ENCODE data around the gene SLC2A2. TPM values are rescaled to one million over a fixed set of nuclear protein-coding genes. Genes with fewer than 3 reads are reported as not detected.

SLC2A2 gene
- total RNA-seq, 3 donors from 2014 or later, result not detected

DNA sequence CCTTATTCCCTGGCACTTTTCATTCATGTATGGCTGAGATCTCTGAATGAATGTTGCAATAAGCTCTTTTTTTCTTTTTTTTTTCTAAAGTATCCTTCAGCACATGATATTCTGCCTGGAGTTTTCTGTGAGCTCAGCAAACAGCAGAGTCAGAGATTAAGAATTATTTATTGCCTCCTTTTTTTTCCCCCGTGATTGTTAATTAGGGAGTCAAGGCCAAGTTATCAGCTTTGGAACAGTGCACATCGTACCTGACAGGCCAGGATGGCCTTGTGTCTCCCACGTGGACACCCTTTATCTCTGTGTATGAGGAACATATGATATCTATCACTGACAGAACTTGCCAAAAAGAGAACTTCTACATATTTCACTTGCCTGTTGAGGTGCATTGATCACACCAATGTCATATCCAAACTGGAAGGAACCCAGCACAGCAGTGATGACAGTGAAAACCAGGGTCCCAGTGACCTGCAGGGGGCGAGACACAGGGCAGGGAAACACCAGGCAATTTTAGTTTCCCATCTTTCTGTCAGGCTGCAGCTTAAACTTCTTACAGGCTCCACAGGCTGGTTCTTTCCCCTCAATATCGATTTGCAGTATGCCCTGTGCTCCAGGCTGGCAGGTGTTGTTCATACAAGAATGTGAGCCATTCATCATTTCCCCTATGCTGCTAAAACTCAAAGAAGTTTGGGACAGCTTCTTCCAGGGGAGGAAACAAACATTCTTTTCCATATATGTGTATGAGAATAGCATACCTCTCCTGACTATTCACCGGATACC is 8.2 kb downstream of the SLC2A2 start:
- Histone ChIP-seq H3K27ac (no peak overlapping the region), H3K9me3 (no peaks in the 10 kb centered on the region), H3K4me3 (no peak overlapping the region), H3K27me3 (no peaks in the 10 kb centered on the region), H3K4me1 (no peaks in the 10 kb centered on the region), H3K36me3 (no peaks in the 10 kb centered on the region)
- intact Hi-C loops (cut with DNase I; ENCODE audit: low total_unique reads), result no loop called here
- no peak for DNase-seq (ENCODE audit: low spot score in 2 of 2)
- TF ChIP-seq, protein P1, sequence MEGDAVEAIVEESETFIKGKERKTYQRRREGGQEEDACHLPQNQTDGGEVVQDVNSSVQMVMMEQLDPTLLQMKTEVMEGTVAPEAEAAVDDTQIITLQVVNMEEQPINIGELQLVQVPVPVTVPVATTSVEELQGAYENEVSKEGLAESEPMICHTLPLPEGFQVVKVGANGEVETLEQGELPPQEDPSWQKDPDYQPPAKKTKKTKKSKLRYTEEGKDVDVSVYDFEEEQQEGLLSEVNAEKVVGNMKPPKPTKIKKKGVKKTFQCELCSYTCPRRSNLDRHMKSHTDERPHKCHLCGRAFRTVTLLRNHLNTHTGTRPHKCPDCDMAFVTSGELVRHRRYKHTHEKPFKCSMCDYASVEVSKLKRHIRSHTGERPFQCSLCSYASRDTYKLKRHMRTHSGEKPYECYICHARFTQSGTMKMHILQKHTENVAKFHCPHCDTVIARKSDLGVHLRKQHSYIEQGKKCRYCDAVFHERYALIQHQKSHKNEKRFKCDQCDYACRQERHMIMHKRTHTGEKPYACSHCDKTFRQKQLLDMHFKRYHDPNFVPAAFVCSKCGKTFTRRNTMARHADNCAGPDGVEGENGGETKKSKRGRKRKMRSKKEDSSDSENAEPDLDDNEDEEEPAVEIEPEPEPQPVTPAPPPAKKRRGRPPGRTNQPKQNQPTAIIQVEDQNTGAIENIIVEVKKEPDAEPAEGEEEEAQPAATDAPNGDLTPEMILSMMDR (IDR thresholded peaks at IDR 0.05), result no peak
- no peak for TF ChIP-seq POLR2A (IDR thresholded peaks at IDR 0.05)
- TF ChIP-seq POLR2AphosphoS5 (IDR thresholded peaks at IDR 0.05), result no peak

DNA sequence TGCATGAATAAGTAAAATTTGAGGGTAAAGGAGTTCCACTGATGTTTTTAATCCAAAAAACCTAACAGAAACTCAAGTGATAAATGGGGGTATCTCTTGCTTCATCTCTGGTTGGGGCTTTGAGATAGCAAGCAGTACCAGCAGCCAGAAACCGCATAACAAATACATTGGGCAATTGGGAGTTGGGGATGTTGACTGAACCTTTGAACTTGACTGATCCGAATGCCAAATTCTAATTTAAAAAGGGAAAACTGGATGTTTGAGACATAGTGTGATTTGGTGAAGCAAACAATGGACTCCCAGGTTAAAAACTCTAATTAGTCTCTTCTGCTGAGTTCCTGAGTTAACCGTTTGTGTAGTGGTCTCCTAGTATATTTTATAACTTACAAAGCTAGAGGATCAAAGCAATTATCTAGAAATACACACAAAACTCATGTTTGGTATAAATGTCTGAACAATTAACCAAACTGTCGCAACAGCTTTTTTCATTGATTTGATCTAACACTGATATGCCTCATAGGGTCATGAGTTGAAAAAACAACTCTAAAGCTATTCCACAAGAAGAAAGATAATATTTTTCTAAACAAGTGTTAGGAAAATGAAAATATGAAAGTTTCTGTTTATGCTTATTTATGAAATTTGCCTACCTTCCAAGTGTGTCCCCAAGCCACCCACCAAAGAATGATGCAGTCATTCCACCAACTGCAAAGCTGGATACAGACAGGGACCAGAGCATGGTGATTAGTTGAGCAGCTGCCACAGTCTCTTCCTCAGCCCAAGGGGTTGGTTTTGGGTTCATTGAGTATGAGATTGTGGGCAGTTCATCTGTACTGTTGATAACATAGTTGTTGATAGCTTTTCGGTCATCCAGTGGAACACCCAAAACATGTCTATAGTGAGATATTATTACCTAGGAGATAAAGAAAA is 12.4 kb downstream of the SLC2A2 start:
- H3K4me3 ChIP-seq, result no peak overlapping the region
- no peaks in the 10 kb centered on the region for H3K27me3 ChIP-seq
- no peaks in the 10 kb centered on the region for H3K4me1 ChIP-seq
- intact Hi-C loops (cut with DNase I; ENCODE audit: low total_unique reads), result no loop called here
- no peak for DNase-seq (ENCODE audit: low spot score in 2 of 2)
- H3K36me3 ChIP-seq, result no peaks in the 10 kb centered on the region
- TF ChIP-seq, protein P1 (IDR thresholded peaks at IDR 0.05), result no peak
- TF ChIP-seq POLR2AphosphoS5 (IDR thresholded peaks at IDR 0.05), result no peak
- no peak for TF ChIP-seq POLR2A (IDR thresholded peaks at IDR 0.05)
- H3K9me3 ChIP-seq, result no peaks in the 10 kb centered on the region
- no peak overlapping the region for H3K27ac ChIP-seq

DNA sequence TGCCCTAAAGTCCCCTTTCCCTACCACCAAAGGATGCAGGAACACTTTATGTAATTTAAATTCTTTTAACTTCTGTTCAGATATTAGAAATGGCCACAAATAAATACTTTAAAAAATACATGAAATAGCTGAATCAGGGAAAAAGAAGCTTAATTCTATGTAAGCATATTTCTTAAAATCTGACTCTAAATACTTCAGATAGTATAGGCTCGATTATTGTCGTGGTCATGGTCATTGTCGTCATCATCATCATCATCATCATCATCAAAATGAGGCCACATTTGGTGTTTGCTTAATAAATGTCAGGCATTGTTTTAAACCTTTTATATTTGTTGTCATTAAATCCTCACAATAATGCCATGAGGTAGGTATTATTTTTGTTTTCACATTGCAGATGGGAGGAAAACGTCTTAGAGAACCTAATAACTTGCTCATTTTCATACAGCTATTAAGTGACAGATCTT is 14.6 kb downstream of the SLC2A2 start:
- Histone ChIP-seq H3K27me3 (no peaks in the 10 kb centered on the region), H3K4me3 (no peak overlapping the region), H3K36me3 (no peaks in the 10 kb centered on the region), H3K27ac (no peak overlapping the region), H3K9me3 (no peaks in the 10 kb centered on the region), H3K4me1 (no peaks in the 10 kb centered on the region)
- intact Hi-C loops (cut with DNase I; ENCODE audit: low total_unique reads), result no loop called here
- TF ChIP-seq, protein P1 (IDR thresholded peaks at IDR 0.05), result no peak
- TF ChIP-seq POLR2A (IDR thresholded peaks at IDR 0.05) (no peak), POLR2AphosphoS5 (IDR thresholded peaks at IDR 0.05) (no peak)
- no peak for DNase-seq (ENCODE audit: low spot score in 2 of 2)

DNA sequence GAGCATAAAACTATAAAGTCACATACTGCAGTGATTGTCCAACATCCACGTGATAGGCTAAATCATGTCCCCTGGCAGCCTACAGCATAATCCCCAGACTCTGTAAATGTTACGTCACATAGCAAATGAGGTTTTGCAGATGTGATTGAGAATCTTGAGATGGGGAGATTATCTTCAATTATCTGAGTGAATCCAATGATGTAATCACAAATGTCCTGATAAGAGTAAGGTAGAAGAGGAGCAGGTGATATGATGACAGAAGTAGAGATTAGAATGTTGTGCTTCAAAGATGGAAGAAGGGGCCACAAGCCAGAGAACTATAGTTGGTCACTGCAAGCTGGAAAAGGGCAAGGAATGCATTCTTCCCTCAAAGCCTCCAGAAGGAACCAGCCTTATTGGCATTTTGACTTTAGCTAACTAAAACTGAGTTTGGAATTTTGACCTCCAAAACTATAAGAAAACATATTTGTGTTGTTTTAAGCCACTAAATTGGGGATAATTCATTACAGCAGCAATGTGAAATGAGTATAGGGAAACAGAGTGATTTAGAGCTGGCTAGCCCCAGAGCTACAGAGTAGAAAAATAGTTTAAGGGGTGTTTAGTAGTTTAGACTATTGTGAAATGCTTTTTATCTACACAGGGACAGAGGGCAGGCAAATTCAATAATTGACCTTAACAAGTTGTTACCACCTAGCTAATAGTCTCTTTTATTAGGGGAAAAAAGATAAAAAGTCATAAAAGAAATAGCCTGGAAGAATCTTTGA is 15.2 kb downstream of the SLC2A2 start:
- H3K4me3 ChIP-seq, result no peak overlapping the region
- intact Hi-C loops (cut with DNase I; ENCODE audit: low total_unique reads), result no loop called here
- TF ChIP-seq POLR2AphosphoS5 (IDR thresholded peaks at IDR 0.05) (no peak), POLR2A (IDR thresholded peaks at IDR 0.05) (no peak)
- TF ChIP-seq, protein P1 (IDR thresholded peaks at IDR 0.05), result no peak
- DNase-seq (ENCODE audit: low spot score in 2 of 2), result no peak
- no peak overlapping the region for H3K27ac ChIP-seq
- H3K9me3 ChIP-seq, result no peaks in the 10 kb centered on the region
- H3K27me3 ChIP-seq, result no peaks in the 10 kb centered on the region
- no peaks in the 10 kb centered on the region for H3K4me1 ChIP-seq
- H3K36me3 ChIP-seq, result no peaks in the 10 kb centered on the region
